Neural cell (in vitro differentiated cells): ENCODE data around the gene MT1HL1. TPM values are rescaled to one million over a fixed set of nuclear protein-coding genes. Genes with fewer than 3 reads are reported as not detected.

Experiments
- H2AFZ ChIP-seq: fragments of 200-600, 300-800 bp; sonication (generic), shearing (Covaris generic); 2 replicates; pipeline ENCODE4 v1.6.0; 2014; ENCODE audit warnings: low read depth, mild to moderate bottlenecking, antibody characterized with exemption, low read length, moderate library complexity
- H3F3A ChIP-seq: fragments of 200-600 bp; shearing (Covaris generic); 2 replicates; pipeline ENCODE4 v1.6.1; 2016; ENCODE audit warnings: mild to moderate bottlenecking, moderate library complexity, mixed read lengths, antibody characterized with exemption, low read length; ENCODE audit not compliant: insufficient read depth, poor library complexity, severe bottlenecking
- H3K27ac ChIP-seq: fragments of 200-600, 300-800 bp; sonication (generic), shearing (Covaris generic); 2 replicates; pipeline ENCODE4 v1.5.1; 2014; ENCODE audit warnings: mild to moderate bottlenecking, low read length, moderate library complexity
- H3K27me3 ChIP-seq: fragments of 300-800, 200-600 bp; sonication (generic), shearing (Covaris generic); 2 replicates; pipeline ENCODE4 v1.6.0; 2014; ENCODE audit warnings: mild to moderate bottlenecking, low read depth, low read length, moderate library complexity; ENCODE audit not compliant: insufficient read depth
- H3K36me3 ChIP-seq: fragments of 300-800, 200-600 bp; sonication (generic), shearing (Covaris generic); 2 replicates; pipeline ENCODE4 v1.5.1; 2014; ENCODE audit warnings: mild to moderate bottlenecking, antibody characterized with exemption, low read length, moderate library complexity; ENCODE audit not compliant: insufficient read depth
- H3K4me2 ChIP-seq: fragments of 300-800, 200-600 bp; sonication (generic), shearing (Covaris generic); 2 replicates; pipeline ENCODE4 v1.6.0; 2014; ENCODE audit warnings: mild to moderate bottlenecking, low read length
- H3K4me3 ChIP-seq: fragments of 300-800, 200-600 bp; sonication (generic), shearing (Covaris generic); 2 replicates; pipeline ENCODE4 v1.5.1; 2014; ENCODE audit warnings: mild to moderate bottlenecking, low read length, moderate library complexity
- H3K79me2 ChIP-seq: fragments of 200-600 bp; shearing (Covaris generic); replicated peaks from 2 replicates; pipeline ENCODE4 v1.6.0; 2014; ENCODE audit warnings: mild to moderate bottlenecking, low read length, moderate library complexity; ENCODE audit not compliant: insufficient read depth
- H3K9ac ChIP-seq: fragments of 300-800, 200-600 bp; sonication (generic), shearing (Covaris generic); 2 replicates; pipeline ENCODE4 v1.6.1; 2016; ENCODE audit warnings: mild to moderate bottlenecking, low read length, mixed read lengths
- H3K9me2 ChIP-seq: fragments of 200-600 bp; shearing (Covaris generic); 2 replicates; pipeline ENCODE4 v1.6.1; 2016; ENCODE audit warnings: mild to moderate bottlenecking, low read length, mixed read lengths; ENCODE audit not compliant: insufficient read depth
- H3K9me3 ChIP-seq: fragments of 200-600, 300-800 bp; sonication (generic), shearing (Covaris generic); 2 replicates; pipeline ENCODE4 v1.6.1; 2016; ENCODE audit warnings: mild to moderate bottlenecking, mixed run types, low read length, moderate library complexity, mixed read lengths
- H4K20me1 ChIP-seq: fragments of 200-600 bp; shearing (Covaris generic); 2 replicates; pipeline ENCODE4 v1.6.1; 2016; ENCODE audit warnings: mild to moderate bottlenecking, mixed run types; ENCODE audit not compliant: insufficient read depth
- CTCF ChIP-seq: fragments of 450-650 bp; IDR thresholded peaks from 2 replicates; pipeline ENCODE4 v1.5.1; 2014; ENCODE audit warnings: antibody characterized with exemption, mild to moderate bottlenecking, moderate library complexity; ENCODE audit not compliant: poor library complexity, severe bottlenecking
- EP300 ChIP-seq: fragments of 450-650 bp; conservative IDR thresholded peaks from 2 replicates; pipeline ENCODE4 v1.6.1; 2014; ENCODE audit warnings: antibody characterized with exemption, mild to moderate bottlenecking, moderate library complexity; ENCODE audit not compliant: poor library complexity, severe bottlenecking
- EZH2 ChIP-seq: fragments of 200-600, 300-800 bp; shearing (Covaris generic), sonication (generic); IDR thresholded peaks from 2 replicates; pipeline ENCODE4 v1.6.1; 2014; ENCODE audit warnings: antibody characterized with exemption, low read length, borderline replicate concordance, mild to moderate bottlenecking; ENCODE audit not compliant: insufficient read depth, poor library complexity, severe bottlenecking
- MXI1 ChIP-seq: fragments of 450-650 bp; conservative IDR thresholded peaks from 2 replicates; pipeline ENCODE4 v1.6.1; 2014; ENCODE audit warnings: antibody characterized with exemption, mild to moderate bottlenecking; ENCODE audit not compliant: poor library complexity, severe bottlenecking
- POLR2AphosphoS5 ChIP-seq: IDR thresholded peaks from 2 replicates; pipeline ENCODE4 v1.6.1; 2012
- RAD21 ChIP-seq: fragments of 450-650 bp; conservative IDR thresholded peaks from 2 replicates; pipeline ENCODE4 v1.6.1; 2014; ENCODE audit warnings: antibody characterized with exemption, mild to moderate bottlenecking, moderate library complexity
- REST ChIP-seq: IDR thresholded peaks from 2 replicates; pipeline ENCODE4 v1.6.1; 2012; ENCODE audit warnings: borderline replicate concordance
- SMC3 ChIP-seq: fragments of 450-650 bp; conservative IDR thresholded peaks from 2 replicates; pipeline ENCODE4 v1.6.1; 2014; ENCODE audit warnings: antibody characterized with exemption, mild to moderate bottlenecking, moderate library complexity; ENCODE audit not compliant: poor library complexity
- TAF1 ChIP-seq: IDR thresholded peaks from 2 replicates; pipeline ENCODE4 v1.6.1; 2012; ENCODE audit warnings: low read depth
- polyA plus RNA-seq: library from polyadenylated mRNA; depleted of rRNA; stranded (reverse); fragments of >200 nt; gene quantifications from 2 replicates; pipeline ENCODE4 v1.2.3, GENCODE V29; 2014

The MT1HL1 gene
- polyA plus RNA-seq, 1 donor from 2014 or later = not detected

GRCh38 chr1:237025358-237026074, 21.3 kb upstream of the MT1HL1 start:
- no peak overlapping the region for H3K4me3 ChIP-seq
- TF ChIP-seq CTCF (no peak), RAD21 (no peak), EZH2 (no peak), POLR2AphosphoS5 (no peak), SMC3 (no peak), REST (no peak), MXI1 (no peak), TAF1 (no peak), EP300 (no peak)
- no peaks in the 10 kb centered on the region for H3F3A ChIP-seq

GRCh38 chr1:237018896-237019295, 14.7 kb upstream of the MT1HL1 start:
- TF ChIP-seq TAF1 (no peak), MXI1 (no peak), REST (no peak), CTCF (no peak), SMC3 (no peak), RAD21 (no peak), EP300 (peak; percentile 83), POLR2AphosphoS5 (peak; percentile 58), EZH2 (no peak)
- no peak overlapping the region for H3K27ac ChIP-seq

More at GRCh38 chr1:237025358-237026074, 21.3 kb upstream of the MT1HL1 start:
- H2AFZ ChIP-seq = no peak overlapping the region
- H3K4me2 ChIP-seq = no peak overlapping the region
- no peaks in the 10 kb centered on the region for H3K27me3 ChIP-seq
- no peaks in the 10 kb centered on the region for H3K36me3 ChIP-seq
- H3K9me3 ChIP-seq = no peaks in the 10 kb centered on the region
- H3K9ac ChIP-seq = no peak overlapping the region
- no peaks in the 10 kb centered on the region for H4K20me1 ChIP-seq
- H3K9me2 ChIP-seq = no peaks in the 10 kb centered on the region
- no peak overlapping the region for H3K27ac ChIP-seq
- no peaks in the 10 kb centered on the region for H3K79me2 ChIP-seq

More at GRCh38 chr1:237018896-237019295, 14.7 kb upstream of the MT1HL1 start:
- H3K9ac ChIP-seq = no peak overlapping the region
- no peaks in the 10 kb centered on the region for H3F3A ChIP-seq
- H3K36me3 ChIP-seq = no peaks in the 10 kb centered on the region
- no peaks in the 10 kb centered on the region for H3K9me2 ChIP-seq
- H3K9me3 ChIP-seq = no peaks in the 10 kb centered on the region
- no peak overlapping the region for H3K4me2 ChIP-seq
- H4K20me1 ChIP-seq = no peaks in the 10 kb centered on the region
- no peaks in the 10 kb centered on the region for H3K27me3 ChIP-seq
- H3K4me3 ChIP-seq = no peak overlapping the region
- H2AFZ ChIP-seq = no peak overlapping the region
- no peaks in the 10 kb centered on the region for H3K79me2 ChIP-seq
